Mesenchymal stem cell (in vitro differentiated cells and primary cell): Measurements from ENCODE around the gene NIPAL4.
A peak's percentile ranks its signal among the peaks of the same experiment; 100 is the strongest.

Experiments
- DNase-seq: peaks from one replicate; pipeline ENCODE4 v3.0.0-alpha.2; 2013
- H2AFZ ChIP-seq: one replicate; pipeline ENCODE4 v1.6.1; 2013; ENCODE audit warnings: low read depth, mild to moderate bottlenecking, control low read depth, inconsistent platforms, low read length, moderate library complexity
- H2AK5ac ChIP-seq: 2 replicates; pipeline ENCODE4 v1.6.1; 2013; ENCODE audit warnings: low read length, moderate library complexity, mild to moderate bottlenecking, inconsistent platforms; ENCODE audit not compliant: severe bottlenecking
- H2BK120ac ChIP-seq: one replicate; pipeline ENCODE4 v1.6.1; 2013; ENCODE audit warnings: low read depth, mild to moderate bottlenecking, inconsistent platforms, low read length, moderate library complexity
- H2BK12ac ChIP-seq, 2 experiments: one replicate each; pipeline ENCODE4 v1.6.1; 2013; ENCODE audit warnings: inconsistent platforms in 2 of 2, low read length in 2 of 2, mild to moderate bottlenecking in 2 of 2, moderate library complexity in 2 of 2, control low read depth in 1 of 2
- H2BK15ac ChIP-seq: one replicate; pipeline ENCODE4 v1.6.1; 2013; ENCODE audit warnings: mild to moderate bottlenecking, low read depth, inconsistent platforms; ENCODE audit not compliant: poor library complexity, severe bottlenecking
- H2BK5ac ChIP-seq: 2 replicates; pipeline ENCODE4 v1.6.1; 2013; ENCODE audit warnings: low read depth, mild to moderate bottlenecking, low read length, control low read depth, inconsistent platforms; ENCODE audit not compliant: poor library complexity, severe bottlenecking
- H3K14ac ChIP-seq, 2 experiments: one replicate each; pipeline ENCODE4 v1.6.1; 2013; ENCODE audit warnings: inconsistent platforms in 2 of 2, low read length in 2 of 2, control low read depth in 1 of 2, mild to moderate bottlenecking in 1 of 2, moderate library complexity in 1 of 2
- H3K18ac ChIP-seq, 2 experiments: one replicate each; pipeline ENCODE4 v1.6.1; 2013; ENCODE audit warnings: inconsistent platforms in 2 of 2, low read length in 2 of 2, control low read depth in 1 of 2, low read depth in 1 of 2, mild to moderate bottlenecking in 1 of 2
- H3K23ac ChIP-seq, 2 experiments: one replicate each; pipeline ENCODE4 v1.6.1; 2013; ENCODE audit warnings: inconsistent platforms in 2 of 2, low read length in 2 of 2, mild to moderate bottlenecking in 2 of 2, moderate library complexity in 2 of 2, control low read depth in 1 of 2
- H3K27ac ChIP-seq: 2 replicates; pipeline ENCODE4 v1.5.1; 2013; ENCODE audit warnings: mild to moderate bottlenecking, moderate library complexity, low read length, control low read depth, inconsistent platforms; ENCODE audit not compliant: poor library complexity, severe bottlenecking
- H3K27me3 ChIP-seq, 2 experiments: 2 replicates each; pipeline versions ENCODE4 v1.6.1 to v1.7.0; 2013; ENCODE audit warnings: low read length in 2 of 2, mild to moderate bottlenecking in 2 of 2, moderate library complexity in 2 of 2, control low read depth in 1 of 2, inconsistent platforms in 1 of 2; ENCODE audit not compliant: control insufficient read depth in 1 of 2, insufficient read depth in 1 of 2
- H3K36me3 ChIP-seq, 2 experiments: 2 replicates each; pipeline versions ENCODE4 v1.6.1 to v1.7.0; 2013; ENCODE audit warnings: low read length in 2 of 2, control low read depth in 1 of 2, inconsistent platforms in 1 of 2, low read depth in 1 of 2, mild to moderate bottlenecking in 1 of 2; ENCODE audit not compliant: insufficient read depth in 2 of 2, control insufficient read depth in 1 of 2
- H3K4ac ChIP-seq, 2 experiments: one replicate each; pipeline ENCODE4 v1.6.1; 2013; ENCODE audit warnings: inconsistent platforms in 2 of 2, low read length in 2 of 2, mild to moderate bottlenecking in 2 of 2, moderate library complexity in 2 of 2, control low read depth in 1 of 2, low read depth in 1 of 2
- H3K4me1 ChIP-seq: 2 replicates; pipeline ENCODE4 v1.6.1; 2013; ENCODE audit warnings: low read depth, low read length, control low read depth; ENCODE audit not compliant: control insufficient read depth, insufficient read depth
- H3K4me2 ChIP-seq: 2 replicates; pipeline ENCODE4 v1.6.1; 2013; ENCODE audit warnings: low read length, mild to moderate bottlenecking, inconsistent platforms; ENCODE audit not compliant: poor library complexity, severe bottlenecking
- H3K4me3 ChIP-seq, 2 experiments: 2 replicates each; pipeline versions ENCODE4 v1.5.1 to v1.7.0; 2013; ENCODE audit warnings: low read length in 2 of 2, mild to moderate bottlenecking in 2 of 2, control low read depth in 1 of 2, low read depth in 1 of 2; ENCODE audit not compliant: insufficient read depth in 1 of 2
- H3K79me1 ChIP-seq: replicated peaks from 2 replicates; pipeline ENCODE4 v1.6.1; 2013; ENCODE audit warnings: mild to moderate bottlenecking, control low read depth, low read length, inconsistent platforms; ENCODE audit not compliant: poor library complexity, severe bottlenecking
- H3K9ac ChIP-seq: 2 replicates; pipeline ENCODE4 v1.7.0; 2013; ENCODE audit warnings: mild to moderate bottlenecking, low read length, moderate library complexity
- H3K9me3 ChIP-seq: 2 replicates; pipeline ENCODE4 v1.7.0; 2013; ENCODE audit warnings: mild to moderate bottlenecking, low read length; ENCODE audit not compliant: control insufficient read depth
- H4K8ac ChIP-seq: one replicate; pipeline ENCODE4 v1.6.1; 2013; ENCODE audit warnings: inconsistent platforms, mild to moderate bottlenecking, low read length, moderate library complexity
- H4K91ac ChIP-seq: one replicate; pipeline ENCODE4 v1.6.1; 2013; ENCODE audit warnings: mild to moderate bottlenecking, low read length, inconsistent platforms
- WGBS: methylation state at CpG from one replicate; pipeline ENCODE4 v1.1.7; 2013; ENCODE audit warnings: mixed read lengths; 5-methylcytosine and 5-hydroxymethylcytosine counted together

NIPAL4 gene

DNA sequence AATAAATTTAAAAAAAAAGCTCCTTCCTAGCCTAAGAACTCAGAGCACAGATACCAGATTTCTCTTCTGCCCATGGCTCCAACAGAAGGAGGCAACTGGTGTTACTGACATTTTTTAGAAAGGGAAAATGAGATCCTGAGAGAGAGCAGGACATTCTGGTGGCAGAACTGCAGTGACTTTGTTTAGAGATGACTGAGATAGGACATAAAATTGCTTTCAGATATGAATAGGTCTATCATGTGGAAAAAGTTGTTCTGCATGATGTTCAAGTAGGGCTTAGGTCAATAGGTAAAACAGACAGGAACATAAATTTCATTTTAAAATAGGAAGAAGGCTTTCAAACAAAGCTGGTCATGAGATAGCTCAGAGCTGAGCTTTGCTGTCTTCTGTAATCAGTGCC, 49.6 kb downstream of the NIPAL4 start:
- Histone ChIP-seq H2BK120ac (no peak overlapping the region), H3K9ac (no peak overlapping the region), H3K79me1 (peaks cover 19% of the 10 kb centered on the region), H3K9me3 (no peaks in the 10 kb centered on the region), H3K27me3 (no peaks in the 10 kb centered on the region), H2AK5ac (no peak overlapping the region), H3K14ac (no peak overlapping the region), H2BK12ac (no peak overlapping the region), H3K4me3 (no peak overlapping the region), H2BK5ac (no peak overlapping the region), H3K23ac (no peak overlapping the region), H2AFZ (no peak overlapping the region), H3K4me2 (no peak overlapping the region), H4K91ac (no peak overlapping the region), H3K27ac (no peak overlapping the region), H2BK15ac (no peak overlapping the region), H3K4me1 (peaks cover 21% of the 10 kb centered on the region), H4K8ac (no peak overlapping the region), H3K36me3 (peaks cover 0 to 24% of the 10 kb centered on the region in 2 experiments), H3K4ac (no peak overlapping the region), H3K18ac (no peak overlapping the region)
- DNase-seq, result no peak

DNA sequence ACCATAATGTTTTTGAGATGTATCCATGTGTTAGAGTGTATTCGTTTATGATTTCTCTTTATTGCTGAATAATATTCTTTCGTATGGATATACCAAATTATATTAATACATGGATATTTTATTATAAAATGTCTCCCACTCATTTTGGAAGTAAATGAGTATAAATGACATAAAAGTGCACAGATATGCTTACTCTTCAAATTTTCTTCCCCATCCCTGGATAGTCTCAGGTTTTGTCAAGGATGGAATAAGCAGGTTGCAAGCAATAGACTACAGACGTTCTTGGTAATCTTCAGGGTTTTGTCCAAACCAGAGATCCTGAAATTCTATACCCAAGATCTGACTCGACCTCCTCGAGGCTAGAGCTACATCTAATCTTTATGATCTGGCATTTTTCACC, 50.7 kb downstream of the NIPAL4 start:
- Histone ChIP-seq H2AFZ (no peak overlapping the region), H3K9me3 (no peaks in the 10 kb centered on the region), H3K4ac (no peak overlapping the region), H3K18ac (no peak overlapping the region), H3K36me3 (peaks cover 0 to 18% of the 10 kb centered on the region in 2 experiments), H2BK15ac (no peak overlapping the region), H3K14ac (no peak overlapping the region), H2BK5ac (no peak overlapping the region), H3K27ac (peak overlapping the region; percentile 93), H3K4me3 (no peak overlapping the region), H4K91ac (no peak overlapping the region), H2AK5ac (no peak overlapping the region), H3K79me1 (peaks cover 24% of the 10 kb centered on the region), H3K4me1 (peaks cover 19% of the 10 kb centered on the region), H2BK120ac (no peak overlapping the region), H3K9ac (peak overlapping the region; percentile 74), H4K8ac (no peak overlapping the region), H3K27me3 (no peaks in the 10 kb centered on the region), H3K23ac (no peak overlapping the region), H3K4me2 (no peak overlapping the region), H2BK12ac (no peak overlapping the region)
- no peak for DNase-seq
- WGBS, result 80% methylated on average over 1 of the region's 5 CpGs

DNA sequence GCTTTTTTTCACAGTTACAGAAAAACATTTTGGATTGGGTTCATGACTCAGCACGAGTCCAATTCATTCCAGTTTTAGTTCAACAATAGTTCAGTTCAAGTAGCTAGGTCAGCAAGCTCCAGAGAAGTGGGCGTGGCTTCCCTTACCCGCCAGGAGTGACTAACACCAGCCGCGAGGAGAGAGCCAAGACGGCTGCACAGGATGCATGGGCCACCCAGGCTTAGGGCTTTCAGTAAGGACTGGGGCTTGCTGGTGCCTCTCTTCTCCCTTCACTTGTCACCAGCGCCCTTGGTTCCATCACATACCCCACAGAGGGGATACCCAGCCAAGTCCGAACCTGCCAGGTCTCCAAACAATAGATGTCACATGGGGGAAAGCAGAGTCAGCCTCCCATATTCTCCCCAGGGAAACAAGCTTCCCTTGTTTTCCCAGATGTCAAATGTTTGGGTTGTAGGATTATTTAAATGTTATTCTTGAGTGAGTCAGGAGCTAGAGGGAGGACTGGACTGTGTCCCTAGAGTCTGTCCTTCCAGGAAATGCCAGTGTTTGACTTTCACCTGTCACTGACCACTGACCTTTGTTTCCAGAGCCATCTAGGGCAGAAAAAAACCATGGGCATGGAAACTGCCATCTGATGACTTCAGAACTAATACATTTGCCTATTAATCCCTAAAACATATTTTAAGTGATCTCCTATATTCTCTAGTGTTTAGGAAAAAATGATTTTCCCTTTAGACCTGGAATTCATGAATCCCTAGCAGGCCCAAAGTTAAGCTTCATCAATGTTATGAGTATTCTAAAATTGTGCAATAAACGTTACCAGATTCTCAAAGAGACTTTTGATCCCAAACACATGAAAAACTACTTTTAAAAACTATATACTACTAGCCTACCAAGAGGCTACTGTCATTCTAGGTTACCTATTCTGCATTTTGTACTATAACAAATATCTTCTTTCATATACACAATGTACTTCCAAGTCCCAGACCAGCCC, 51.9 kb downstream of the NIPAL4 start:
- Histone ChIP-seq H2AK5ac (peak overlapping the region; percentile 33), H3K4ac (no peak overlapping the region), H4K8ac (no peak overlapping the region), H3K4me2 (peak overlapping the region; percentile 27), H3K36me3 (peaks cover 0 to 18% of the 10 kb centered on the region in 2 experiments), H3K18ac (peak overlapping the region in 1 of 2 experiments; percentile 46), H3K27ac (peak overlapping the region; percentile 93), H2BK120ac (no peak overlapping the region), H2BK12ac (peak overlapping the region in 1 of 2 experiments; percentile 51), H4K91ac (no peak overlapping the region), H2AFZ (no peak overlapping the region), H3K4me3 (no peak overlapping the region), H3K9me3 (no peaks in the 10 kb centered on the region), H2BK15ac (peak overlapping the region; percentile 74), H3K9ac (peak overlapping the region; percentile 74), H3K14ac (no peak overlapping the region), H2BK5ac (no peak overlapping the region), H3K79me1 (peaks cover 26% of the 10 kb centered on the region), H3K23ac (no peak overlapping the region), H3K27me3 (no peaks in the 10 kb centered on the region), H3K4me1 (peaks cover 27% of the 10 kb centered on the region)
- peak; percentile 97 for DNase-seq
- 14% methylated on average over 8 of the region's 9 CpGs for WGBS

DNA sequence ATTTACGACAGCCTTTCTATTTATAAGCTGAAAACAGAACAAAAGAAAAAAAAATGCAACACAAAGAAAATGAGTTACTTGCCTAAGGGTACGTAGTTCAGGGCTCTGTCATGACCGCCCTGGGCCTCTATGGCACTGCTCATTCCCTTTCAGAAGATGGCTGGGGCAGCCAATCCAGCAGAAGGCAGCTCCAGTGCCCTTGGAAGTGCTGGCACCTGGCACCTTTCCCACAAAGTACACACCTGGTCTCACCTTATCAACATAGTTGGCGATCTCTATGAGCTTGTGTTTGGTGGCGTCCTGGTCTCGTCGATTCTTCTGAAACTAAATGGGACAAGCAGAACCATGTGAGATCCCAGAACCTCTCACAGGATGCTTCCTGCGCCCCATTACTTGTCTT, 53.2 kb downstream of the NIPAL4 start:
- no peak overlapping the region for H2BK5ac ChIP-seq
- no peak overlapping the region for H3K4me2 ChIP-seq
- H3K23ac ChIP-seq, result no peak overlapping the region
- no peak overlapping the region for H2AK5ac ChIP-seq
- no peak overlapping the region for H2AFZ ChIP-seq
- peak overlapping the region; percentile 54 for H2BK120ac ChIP-seq
- H4K8ac ChIP-seq, result peak overlapping the region; percentile 85
- peaks cover 31% of the 10 kb centered on the region for H3K79me1 ChIP-seq
- no peak overlapping the region for H3K14ac ChIP-seq
- no peak overlapping the region for H2BK15ac ChIP-seq
- peaks cover 0 to 23% of the 10 kb centered on the region in 2 experiments for H3K36me3 ChIP-seq
- peak overlapping the region in 1 of 2 experiments; percentile 60 for H3K18ac ChIP-seq
- 98% methylated on average over 8 of the region's 8 CpGs for WGBS
- H4K91ac ChIP-seq, result peak overlapping the region; percentile 67
- H3K27ac ChIP-seq, result peak overlapping the region; percentile 1
- H3K27me3 ChIP-seq, result no peaks in the 10 kb centered on the region
- H3K4me3 ChIP-seq, result no peak overlapping the region
- H3K9me3 ChIP-seq, result no peaks in the 10 kb centered on the region
- H3K9ac ChIP-seq, result no peak overlapping the region
- DNase-seq, result no peak
- no peak overlapping the region for H2BK12ac ChIP-seq
- H3K4me1 ChIP-seq, result peaks cover 24% of the 10 kb centered on the region
- H3K4ac ChIP-seq, result no peak overlapping the region
